Pancreas (tissue), 10 donors: ENCODE data around the gene MEIS1. TPM values are rescaled to one million over a fixed set of nuclear protein-coding genes. Genes with fewer than 3 reads are reported as not detected.
A peak's percentile ranks its signal among the peaks of the same experiment; 100 is the strongest.

ENCODE experiments used
- ATAC-seq, 4 donors: fragments of 200-7000 bp; cut with Tn5 transposase; one replicate each; pipeline versions ENCODE4 v1.8.0 to v1.9.1; 2020; ENCODE audit warnings: mild to moderate bottlenecking in 4 of 4, moderate library complexity in 4 of 4
- DNase-seq, 6 donors: peaks; one replicate each; pipeline ENCODE4 v3.0.0-alpha.2; 2020
- FAIRE-seq: peaks from 2 replicates; lab custom pipeline; 2012; peaks lifted over from hg19 to GRCh38; lab: Jason Lieb, UNC
- H3K27ac ChIP-seq, 4 donors: fragments of 200-600 bp; sonication (generic); 1 replicate in 3 of 4; 2 replicates in 1 of 4; pipeline versions ENCODE4 v1.5.0 to v1.8.0; 2020
- H3K27me3 ChIP-seq, 4 donors: fragments of 200-600 bp; one replicate each; pipeline ENCODE4 v1.8.0; 2021
- H3K36me3 ChIP-seq, 3 donors: fragments of 200-600 bp; sonication (generic) in 1 of 3; one replicate each; pipeline versions ENCODE4 v1.5.0 to v1.8.0; 2020 to 2021
- H3K4me1 ChIP-seq, 3 donors: fragments of 200-600 bp; one replicate each; pipeline ENCODE4 v1.8.0; 2021
- H3K4me3 ChIP-seq, 4 donors: fragments of 200-600 bp; sonication (generic) in 2 of 4; one replicate each; pipeline versions ENCODE4 v1.5.0 to v1.8.0; 2020 to 2021
- H3K9me3 ChIP-seq, 4 donors: fragments of 200-600 bp; one replicate each; pipeline ENCODE4 v1.8.0; 2021
- WGBS, 2 donors: extraction: QIAGEN DNeasy Blood & Tissue Kit; methylation state at CpG; one replicate each; pipeline ENCODE4 v1.1.7; 2013; 5-methylcytosine and 5-hydroxymethylcytosine counted together
- intact Hi-C, 3 donors: fragments of 100-400 bp; cut with DNase I; formaldehyde crosslinking; loops; one replicate each; pipeline versions ENCODE4 v1.11.1 to v1.14.2; 2022
- polyA plus RNA-seq, 2 donors: library from polyadenylated mRNA; stranded (reverse); fragments of 200-250 nt; gene quantifications; one replicate each; pipeline ENCODE4 v1.2.3, GENCODE V29; 2013
- total RNA-seq, 6 donors: library from RNA; stranded (reverse); fragmentation: NEBNext Ultra II Directional in 4 of 6; extraction: Animal tissue kit (Norgen Biotek cat#: 25700) in 4 of 6; gene quantifications; one replicate each; pipeline versions ENCODE4 v1.2.1 to v1.2.4, GENCODE V29; 2021 to 2023
- TF ChIP-seq, protein P1 (sequence below), 4 donors: fragments of 200-600 bp; sonication (generic) in 3 of 4; IDR thresholded peaks; one replicate each; pipeline versions ENCODE4 v1.5.0 to v1.8.0; 2021; ENCODE audit warnings: antibody characterized with exemption in 4 of 4
- donor health status: healthy with polysubstance abuse.
- donor health status: DM: no; HTN: no; CAD: no; lungs with moderate emphysema.
- donor health status: DM: no; HTN: no; CAD: no.
- donor health status: control.
- donor health status: control.
- donor health status: Bipolar disorder and iron deficiency.
- donor health status: DM: yes; HTN: yes; CAD: no.
- donor health status: DM: no; HTN: no; CAD: no.
- donor health status: DM: no; HTN: no; CAD: no.
- donor health status: DM: yes; HTN: yes; CAD: no.

The MEIS1 gene
- total and polyA plus RNA-seq, 8 donors, result 41.3 to 129 (median 58.4) TPM

DNA sequence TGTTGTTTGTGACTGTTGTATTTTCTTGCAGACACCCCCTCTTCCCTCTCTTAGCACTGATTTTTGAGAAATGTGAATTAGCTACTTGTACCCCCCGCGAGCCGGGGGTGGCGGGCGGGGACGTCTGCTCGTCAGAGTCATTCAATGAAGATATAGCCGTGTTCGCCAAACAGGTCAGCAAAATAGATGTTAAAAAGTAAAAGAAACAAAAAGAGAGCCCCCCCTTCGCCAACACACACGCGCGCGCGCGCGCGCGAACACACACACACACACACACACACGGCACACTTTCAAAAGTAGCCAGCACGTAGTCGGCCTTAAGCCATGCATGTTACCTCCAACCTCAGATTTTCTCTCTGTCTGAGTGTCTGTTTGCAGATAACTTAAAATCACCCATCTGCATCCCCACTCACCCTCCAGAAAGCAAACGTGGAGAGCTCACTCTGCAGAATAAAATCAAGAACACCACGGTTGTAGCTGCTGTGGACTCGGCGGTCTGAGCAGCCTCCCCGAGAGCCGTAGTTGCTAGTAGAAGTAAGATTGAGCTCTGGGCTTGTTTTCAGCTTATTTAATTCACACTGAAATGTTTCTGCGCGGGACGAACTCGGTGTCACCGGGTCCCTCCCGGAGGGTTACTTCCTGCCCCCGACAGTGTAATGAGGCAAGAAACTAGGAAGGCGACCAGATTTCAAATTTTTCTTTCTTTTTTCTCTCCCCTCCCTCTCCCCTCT lies 5.1 kb downstream of the MEIS1 start:
- Histone ChIP-seq H3K36me3 (no peaks in the 10 kb centered on the region), H3K9me3 (no peaks in the 10 kb centered on the region), H3K27me3 (no peaks in the 10 kb centered on the region), H3K4me3 (peak overlapping the region; percentile 43 to 74 (median 66)), H3K27ac (peak overlapping the region; percentile 87 to 99 (median 92)), H3K4me1 (no peaks in the 10 kb centered on the region)
- no peak for ATAC-seq
- intact Hi-C loops, result loop anchor here (2.0 to 10.0 kb wide), 4 partner anchors 135 to 775 kb away; no protein-coding TSS in a partner anchor
- no peak for FAIRE-seq
- 1 to 3% methylated on average over 36 of the region's 36 CpGs for whole genome bisulfite sequencing, 2 donors
- TF ChIP-seq, protein P1, sequence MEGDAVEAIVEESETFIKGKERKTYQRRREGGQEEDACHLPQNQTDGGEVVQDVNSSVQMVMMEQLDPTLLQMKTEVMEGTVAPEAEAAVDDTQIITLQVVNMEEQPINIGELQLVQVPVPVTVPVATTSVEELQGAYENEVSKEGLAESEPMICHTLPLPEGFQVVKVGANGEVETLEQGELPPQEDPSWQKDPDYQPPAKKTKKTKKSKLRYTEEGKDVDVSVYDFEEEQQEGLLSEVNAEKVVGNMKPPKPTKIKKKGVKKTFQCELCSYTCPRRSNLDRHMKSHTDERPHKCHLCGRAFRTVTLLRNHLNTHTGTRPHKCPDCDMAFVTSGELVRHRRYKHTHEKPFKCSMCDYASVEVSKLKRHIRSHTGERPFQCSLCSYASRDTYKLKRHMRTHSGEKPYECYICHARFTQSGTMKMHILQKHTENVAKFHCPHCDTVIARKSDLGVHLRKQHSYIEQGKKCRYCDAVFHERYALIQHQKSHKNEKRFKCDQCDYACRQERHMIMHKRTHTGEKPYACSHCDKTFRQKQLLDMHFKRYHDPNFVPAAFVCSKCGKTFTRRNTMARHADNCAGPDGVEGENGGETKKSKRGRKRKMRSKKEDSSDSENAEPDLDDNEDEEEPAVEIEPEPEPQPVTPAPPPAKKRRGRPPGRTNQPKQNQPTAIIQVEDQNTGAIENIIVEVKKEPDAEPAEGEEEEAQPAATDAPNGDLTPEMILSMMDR (IDR thresholded peaks at IDR 0.05), result no peak
- DNase-seq, result peak in 2 of 6 donors; percentile 40 to 70

DNA sequence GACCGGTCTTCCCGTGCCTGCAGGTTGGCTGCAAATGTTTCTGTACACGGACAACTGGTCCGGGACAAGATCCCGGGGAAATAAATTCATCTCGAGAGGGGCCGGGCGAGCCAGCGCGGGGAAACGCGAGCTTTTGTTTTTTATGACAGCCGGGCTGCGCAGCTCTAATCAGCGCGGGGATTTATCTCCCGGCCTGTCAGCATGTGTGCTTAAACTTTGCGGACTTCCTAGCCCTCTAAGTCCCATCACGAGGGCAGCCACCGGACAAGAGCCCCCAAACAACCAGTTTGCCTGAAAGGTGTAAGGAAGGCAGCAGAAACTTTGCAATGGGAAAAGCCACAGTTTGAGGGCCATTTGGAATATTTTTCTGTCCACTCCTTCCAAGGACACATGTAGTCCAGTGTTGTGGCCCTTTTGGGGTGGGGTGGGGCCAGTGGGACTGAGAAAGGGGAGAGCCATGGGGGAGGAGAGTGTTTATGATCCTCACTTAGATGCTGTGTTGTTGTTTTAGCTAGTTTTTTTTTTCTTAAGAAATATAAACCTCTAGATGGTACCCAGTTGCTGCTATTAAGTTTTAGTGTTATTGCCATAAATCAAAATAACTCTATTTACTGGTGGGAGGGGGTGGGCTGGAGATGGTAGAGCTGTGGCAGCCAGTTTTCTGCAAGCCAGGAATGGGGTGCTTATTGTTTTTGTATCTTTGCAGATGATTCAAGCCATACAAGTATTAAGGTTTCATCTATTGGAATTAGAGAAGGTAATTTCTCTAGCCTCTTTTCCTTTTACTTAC lies 6.0 kb downstream of the MEIS1 start:
- Histone ChIP-seq H3K9me3 (no peaks in the 10 kb centered on the region), H3K27me3 (no peaks in the 10 kb centered on the region), H3K36me3 (no peaks in the 10 kb centered on the region), H3K4me3 (peak overlapping the region; percentile 43 to 74 (median 66)), H3K27ac (peak overlapping the region; percentile 87 to 99 (median 92)), H3K4me1 (no peaks in the 10 kb centered on the region)
- ATAC-seq, result no peak
- no peak for FAIRE-seq
- 1 to 2% methylated on average over 20 of the region's 20 CpGs for WGBS, 2 donors
- peak in 3 of 6 donors; percentile 30 to 63 (median 39) for DNase-seq
- TF ChIP-seq, protein P1 (IDR thresholded peaks at IDR 0.05), result no peak
- intact Hi-C loops, result loop anchor here in 1 of 3 donors (10.0 kb wide), 1 partner anchor 134 kb away; no protein-coding TSS in a partner anchor

DNA sequence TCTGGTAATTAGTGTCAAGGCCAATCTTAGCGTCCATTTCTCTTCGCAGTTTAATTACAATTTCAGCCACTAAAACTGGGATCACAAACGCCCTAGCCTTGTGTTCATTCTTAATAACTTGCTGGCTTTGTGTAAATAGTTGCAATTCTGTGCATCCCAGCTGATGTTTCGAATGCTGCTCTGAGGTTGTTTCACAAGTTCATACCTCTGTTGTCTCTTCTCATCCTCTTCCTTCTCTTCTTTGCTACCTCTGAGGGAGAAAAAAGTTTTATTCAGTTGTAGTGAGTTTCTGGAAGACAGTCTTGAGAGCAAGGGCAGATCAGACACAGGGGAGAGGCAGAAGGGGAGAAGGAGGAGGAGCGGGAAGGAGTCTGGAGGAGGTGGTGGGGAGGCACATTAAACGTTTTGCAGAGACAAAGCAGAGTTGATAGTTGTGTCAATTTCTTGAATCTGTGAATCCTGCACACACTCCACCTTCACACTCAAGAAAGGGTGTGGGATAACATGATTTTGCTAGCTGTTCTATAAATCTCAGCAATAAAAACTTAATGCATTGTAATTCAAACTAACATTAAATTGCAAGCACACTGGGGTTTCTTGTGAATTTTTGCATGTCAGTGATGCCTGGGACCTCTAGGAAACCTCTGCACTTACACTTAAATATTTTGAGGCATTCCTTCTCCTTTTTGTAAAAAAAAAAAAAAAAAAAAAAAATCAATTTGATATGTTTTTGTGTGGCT lies 6.8 kb downstream of the MEIS1 start:
- Histone ChIP-seq H3K27me3 (no peaks in the 10 kb centered on the region), H3K9me3 (no peaks in the 10 kb centered on the region), H3K4me3 (peak overlapping the region in 3 of 4 donors; percentile 60 to 74 (median 72)), H3K36me3 (no peaks in the 10 kb centered on the region), H3K4me1 (no peaks in the 10 kb centered on the region), H3K27ac (peak overlapping the region in 3 of 4 donors; percentile 89 to 99 (median 94))
- WGBS, 2 donors, result 5 to 7% methylated on average over 6 of the region's 6 CpGs
- TF ChIP-seq, protein P1 (IDR thresholded peaks at IDR 0.05), result no peak
- FAIRE-seq, result no peak
- DNase-seq, result peak in 1 of 6 donors; percentile 34
- intact Hi-C loops, result loop anchor here in 1 of 3 donors (10.0 kb wide), 1 partner anchor 133 kb away; no protein-coding TSS in a partner anchor
- no peak for ATAC-seq

DNA sequence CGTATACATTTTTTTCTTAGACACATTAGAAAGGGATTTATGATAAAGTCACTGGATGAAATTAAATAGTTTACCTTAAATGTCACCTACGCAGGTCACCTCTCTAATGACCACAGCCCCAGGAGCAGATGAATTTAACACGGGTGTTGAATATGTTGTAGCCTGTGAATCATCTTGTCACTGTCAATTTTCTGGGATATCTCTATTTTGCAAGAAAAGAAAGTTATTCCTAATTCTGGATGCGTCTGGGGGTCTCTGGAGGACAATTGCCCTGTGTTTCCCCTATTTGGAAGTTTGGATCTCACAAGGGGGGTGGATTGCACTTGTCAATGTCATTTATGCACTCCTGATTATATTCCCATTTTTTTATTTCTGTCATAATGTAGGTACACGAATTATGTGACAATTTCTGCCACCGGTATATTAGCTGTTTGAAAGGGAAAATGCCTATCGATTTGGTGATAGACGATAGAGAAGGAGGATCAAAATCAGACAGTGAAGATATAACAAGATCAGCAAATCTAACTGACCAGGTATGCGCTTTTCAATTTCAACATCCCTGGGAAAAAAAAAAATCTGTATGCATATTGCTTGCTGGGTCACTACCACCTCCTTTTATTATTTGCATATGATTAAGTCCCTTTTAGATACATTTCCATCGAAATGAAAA lies 7.7 kb downstream of the MEIS1 start:
- no peak for FAIRE-seq
- Histone ChIP-seq H3K27me3 (no peaks in the 10 kb centered on the region), H3K4me1 (peaks cover 0 to 6% (median 0%) of the 10 kb centered on the region in 3 donors), H3K27ac (peak overlapping the region; percentile 75 to 99 (median 92)), H3K36me3 (no peaks in the 10 kb centered on the region), H3K9me3 (no peaks in the 10 kb centered on the region), H3K4me3 (peak overlapping the region in 3 of 4 donors; percentile 36 to 74 (median 72))
- TF ChIP-seq, protein P1 (IDR thresholded peaks at IDR 0.05), result no peak
- intact Hi-C loops, result loop anchor here in 1 of 3 donors (10.0 kb wide), 1 partner anchor 132 kb away; no protein-coding TSS in a partner anchor
- 5 to 6% methylated on average over 10 of the region's 10 CpGs for WGBS, 2 donors
- DNase-seq, result no peak
- no peak for ATAC-seq
